Measurements from ENCODE around the gene CHL1.

- TF ChIP-seq CTCF (conservative IDR thresholded peaks at IDR 0.05) (no peak), ZFX (IDR thresholded peaks at IDR 0.05) (no peak)
These were observed 159.1 kb downstream of the CHL1 start for GRCh38 chr3:355622-356021.

All from C4-2B (cell line).